HG03439 (cell line): ENCODE results near the gene KIR3DL1.
"Not testable (repeated sequence)": the region's sequence is repeated elsewhere in the genome, so short reads cannot be mapped to it uniquely, and the experiment has no call there.

Experiments used
- ATAC-seq: cut with Tn5 transposase; IDR thresholded peaks from one replicate; pipeline ENCODE4 v1.9.1; 2021; ENCODE audit warnings: mild to moderate bottlenecking, moderate library complexity; ENCODE audit not compliant: unreplicated experiment

The KIR3DL1 gene

GRCh38 chr19:54816251-54816650, at the start of gene KIR3DL1:
Gene KIR3DL1 (plus strand): TSS chr19:54816468.
- not testable (repeated sequence) for ATAC-seq

DNA sequence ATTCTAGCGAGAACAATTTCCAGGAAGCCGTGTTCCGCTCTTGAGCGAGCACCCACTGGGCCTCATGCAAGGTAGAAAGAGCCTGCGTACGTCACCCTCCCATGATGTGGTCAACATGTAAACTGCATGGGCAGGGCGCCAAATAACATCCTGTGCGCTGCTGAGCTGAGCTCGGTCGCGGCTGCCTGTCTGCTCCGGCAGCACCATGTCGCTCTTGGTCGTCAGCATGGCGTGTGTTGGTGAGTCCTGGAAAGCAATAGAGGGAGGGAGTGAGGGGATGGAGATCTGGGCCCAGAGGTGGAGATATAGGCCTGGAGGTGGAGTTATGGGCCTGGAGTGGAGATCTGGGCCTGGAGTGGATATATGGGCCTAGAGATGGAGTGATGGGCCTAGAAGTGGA, 46.6 kb upstream of the KIR3DL1 start, which contains the start of gene KIR2DL1:
Gene KIR2DL1 (plus strand): TSS at position 148 of the 400 bp plus-strand sequence. CDS start 58 bp downstream, at position 206.
- not testable (repeated sequence) for ATAC-seq

DNA sequence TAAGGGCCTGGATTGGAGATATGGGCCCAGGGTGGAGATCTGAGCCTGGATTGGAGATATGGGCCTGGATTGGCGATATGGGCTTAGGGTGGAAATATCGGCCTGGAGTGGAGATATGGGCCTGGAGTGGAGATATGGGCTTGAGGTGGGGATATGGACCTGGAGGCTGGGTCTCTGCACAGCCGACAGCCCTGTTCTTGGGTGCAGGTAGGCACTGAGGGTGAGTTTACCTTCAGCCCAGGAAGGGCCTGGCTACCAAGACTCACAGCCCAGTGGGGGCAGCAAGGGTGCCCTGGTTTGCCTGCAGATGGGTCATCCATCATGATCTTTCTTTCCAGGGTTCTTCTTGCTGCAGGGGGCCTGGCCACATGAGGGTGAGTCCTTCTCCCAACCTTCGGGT, 45.8 kb upstream of the KIR3DL1 start:
- not testable (repeated sequence) for ATAC-seq

DNA sequence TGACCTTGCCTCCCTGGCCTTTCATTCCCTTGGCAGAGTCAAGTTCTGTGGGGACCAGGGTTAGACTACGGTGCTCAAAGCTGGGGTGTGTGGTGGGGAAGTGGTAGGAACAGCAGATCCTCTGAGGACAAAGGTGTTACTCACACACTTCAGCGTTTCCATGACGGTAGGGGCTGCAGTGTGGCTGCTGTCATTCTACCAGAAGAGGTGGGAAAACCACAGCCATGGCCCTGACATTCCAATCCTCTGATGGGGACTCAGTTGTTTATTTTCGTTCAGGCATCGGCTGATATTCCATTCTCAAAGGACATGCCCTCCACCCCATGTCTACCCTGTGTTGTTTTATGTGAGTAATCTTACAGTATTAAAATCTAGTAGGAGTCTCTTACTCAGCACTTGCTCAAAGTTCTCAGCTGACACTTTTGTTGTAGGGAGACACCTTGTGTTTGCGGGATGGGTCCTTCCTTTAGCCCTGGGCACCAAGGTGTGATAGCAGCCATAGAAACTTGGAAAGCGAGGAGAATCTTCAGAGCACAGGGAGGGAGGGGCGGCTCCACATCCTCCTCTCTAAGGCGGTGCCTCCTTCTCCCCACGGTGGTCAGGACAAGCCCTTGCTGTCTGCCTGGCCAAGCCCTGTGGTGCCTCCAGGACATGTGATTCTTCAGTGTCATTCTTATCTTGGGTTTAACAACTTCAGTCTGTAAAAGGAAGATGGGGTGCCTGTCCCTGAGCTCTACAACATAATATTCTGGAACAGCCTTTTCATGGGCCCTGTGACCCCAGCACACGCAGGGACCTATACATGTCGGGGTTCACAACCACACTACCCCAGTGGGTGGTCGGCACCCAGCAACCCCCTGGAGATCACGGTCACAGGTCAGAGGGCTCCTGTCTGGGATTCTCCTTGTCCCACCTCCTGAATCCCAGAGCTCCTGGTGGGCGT, 45.0 kb upstream of the KIR3DL1 start:
- not testable (repeated sequence) for ATAC-seq

DNA sequence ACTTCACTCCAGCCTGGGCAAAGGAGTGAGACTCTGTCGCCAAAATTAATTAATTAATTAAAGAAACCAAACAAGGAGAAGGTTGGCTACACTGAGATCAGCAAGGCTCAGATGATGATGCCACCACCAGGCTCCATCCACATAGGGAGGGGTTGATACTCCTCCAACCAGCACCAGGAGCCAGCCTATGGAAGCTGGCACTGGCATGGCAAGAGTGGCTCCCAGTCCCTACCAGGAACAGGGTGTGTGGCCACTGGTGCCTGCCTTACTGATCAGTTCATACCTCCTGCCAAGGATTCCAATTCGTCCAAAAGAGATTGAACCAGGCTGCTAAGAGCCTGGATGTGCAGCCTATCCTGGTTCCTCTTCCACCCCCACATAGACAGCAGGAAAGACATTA, 43.6 kb upstream of the KIR3DL1 start:
- not testable (repeated sequence) for ATAC-seq

DNA sequence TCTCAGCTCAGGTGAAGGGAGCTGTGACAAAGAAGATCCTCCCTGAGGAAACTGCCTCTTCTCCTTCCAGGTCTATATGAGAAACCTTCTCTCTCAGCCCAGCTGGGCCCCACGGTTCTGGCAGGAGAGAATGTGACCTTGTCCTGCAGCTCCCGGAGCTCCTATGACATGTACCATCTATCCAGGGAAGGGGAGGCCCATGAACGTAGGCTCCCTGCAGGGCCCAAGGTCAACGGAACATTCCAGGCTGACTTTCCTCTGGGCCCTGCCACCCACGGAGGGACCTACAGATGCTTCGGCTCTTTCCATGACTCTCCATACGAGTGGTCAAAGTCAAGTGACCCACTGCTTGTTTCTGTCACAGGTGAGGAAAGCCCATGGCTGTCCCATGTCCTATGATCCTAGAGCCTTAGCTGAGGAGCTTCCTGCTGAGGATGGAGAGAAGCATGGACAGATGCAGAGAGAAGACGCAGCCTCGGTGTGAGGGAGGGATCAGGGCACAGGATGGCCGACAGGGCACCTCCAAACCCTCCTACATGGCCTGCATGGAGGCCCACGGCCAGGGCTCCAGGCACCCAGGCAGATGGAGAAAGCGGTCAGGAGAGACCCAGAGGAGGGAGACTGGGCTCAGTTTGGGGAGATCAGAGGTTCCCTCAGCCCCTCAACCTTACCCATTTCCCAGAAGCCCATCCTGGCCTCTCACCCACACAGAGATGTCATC, 41.0 kb upstream of the KIR3DL1 start:
- ATAC-seq: not testable (repeated sequence)

DNA sequence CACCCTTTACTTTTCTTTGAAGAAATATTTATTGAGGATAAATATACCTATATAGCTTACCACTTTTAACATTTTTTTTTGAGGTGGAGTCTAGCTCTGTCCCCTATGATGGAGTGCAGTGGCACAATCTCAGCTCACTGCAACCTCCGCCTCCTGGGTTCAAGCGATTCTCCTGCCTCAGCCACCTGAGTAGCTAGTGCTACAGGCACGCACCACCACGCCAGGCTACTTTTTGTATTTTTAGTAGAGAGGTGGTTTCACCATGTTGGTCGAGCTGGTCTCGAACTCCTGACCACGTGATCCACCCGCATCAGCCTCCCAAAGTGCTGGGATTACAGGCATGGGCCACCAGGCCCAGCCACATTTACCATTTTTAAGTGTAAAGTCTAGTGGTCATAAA, 40.4 kb upstream of the KIR3DL1 start:
- ATAC-seq: not testable (repeated sequence)

GRCh38 chr19:54777851-54778250, 38.4 kb upstream of the KIR3DL1 start:
- not testable (repeated sequence) for ATAC-seq

DNA sequence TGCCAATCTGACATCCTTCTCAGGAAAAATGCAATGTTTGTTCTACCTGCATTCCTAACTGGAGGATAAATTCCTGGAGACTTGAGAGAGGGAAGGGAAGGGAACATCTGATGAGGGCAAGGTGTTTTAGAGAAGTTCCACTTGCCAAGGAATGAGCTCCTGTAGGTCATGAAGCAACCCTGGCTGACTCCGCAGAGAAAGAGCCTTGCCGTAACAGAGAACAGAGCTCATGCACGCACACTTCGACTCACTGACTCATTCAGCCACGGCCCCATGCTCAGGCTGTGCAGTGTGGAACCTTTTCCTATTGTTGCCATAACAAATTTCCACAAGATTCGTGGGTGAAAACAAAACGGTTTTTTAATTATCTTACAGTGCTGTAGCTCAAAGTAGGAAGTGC, 37.4 kb upstream of the KIR3DL1 start:
- not testable (repeated sequence) for ATAC-seq

DNA sequence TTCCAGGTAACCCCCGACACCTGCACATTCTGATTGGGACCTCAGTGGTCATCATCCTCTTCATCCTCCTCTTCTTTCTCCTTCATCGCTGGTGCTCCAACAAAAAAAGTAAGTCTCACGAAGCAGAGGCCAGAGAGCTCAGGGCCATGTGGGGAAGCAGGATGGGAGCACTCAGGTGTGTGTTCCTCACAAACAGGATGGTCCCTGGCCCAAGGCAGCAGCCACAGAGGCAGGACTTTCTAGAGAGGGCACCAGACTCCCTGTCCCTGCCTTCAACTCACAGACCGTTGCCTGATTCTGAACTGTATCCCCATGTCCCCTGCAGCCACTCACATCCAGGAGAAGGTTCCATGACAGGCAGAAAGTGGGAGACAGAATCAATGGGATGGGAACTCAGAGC, 33.4 kb upstream of the KIR3DL1 start:
- not testable (repeated sequence) for ATAC-seq

DNA sequence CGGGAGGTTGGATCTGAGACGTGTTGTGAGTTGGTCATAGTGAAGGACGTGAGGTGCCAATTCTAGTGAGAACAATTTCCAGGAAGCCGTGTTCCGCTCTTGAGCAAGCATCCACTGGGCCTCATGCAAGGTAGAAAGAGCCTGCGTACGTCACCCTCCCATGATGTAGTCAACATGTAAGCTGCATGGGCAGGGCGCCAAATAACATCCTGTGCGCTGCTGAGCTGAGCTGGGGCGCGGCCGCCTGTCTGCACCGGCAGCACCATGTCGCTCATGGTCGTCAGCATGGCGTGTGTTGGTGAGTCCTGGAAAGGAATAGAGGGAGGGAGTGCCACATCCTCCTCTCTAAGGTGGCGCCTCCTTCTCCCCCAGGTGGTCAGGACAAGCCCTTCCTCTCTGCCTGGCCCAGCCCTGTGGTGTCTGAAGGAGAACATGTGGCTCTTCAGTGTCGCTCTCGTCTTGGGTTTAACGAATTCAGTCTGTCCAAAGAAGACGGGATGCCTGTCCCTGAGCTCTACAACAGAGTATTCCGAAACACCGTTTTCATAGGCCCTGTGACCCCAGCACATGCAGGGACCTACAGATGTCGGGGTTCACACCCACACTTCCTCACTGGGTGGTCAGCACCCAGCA, 30.1 kb upstream of the KIR3DL1 start:
- ATAC-seq: not testable (repeated sequence)

- not testable (repeated sequence) for ATAC-seq
Observed at GRCh38 chr19:54788154-54788553, 28.1 kb upstream of the KIR3DL1 start.

- no peak for ATAC-seq
Observed at GRCh38 chr19:54790711-54791110, 25.6 kb upstream of the KIR3DL1 start.

DNA sequence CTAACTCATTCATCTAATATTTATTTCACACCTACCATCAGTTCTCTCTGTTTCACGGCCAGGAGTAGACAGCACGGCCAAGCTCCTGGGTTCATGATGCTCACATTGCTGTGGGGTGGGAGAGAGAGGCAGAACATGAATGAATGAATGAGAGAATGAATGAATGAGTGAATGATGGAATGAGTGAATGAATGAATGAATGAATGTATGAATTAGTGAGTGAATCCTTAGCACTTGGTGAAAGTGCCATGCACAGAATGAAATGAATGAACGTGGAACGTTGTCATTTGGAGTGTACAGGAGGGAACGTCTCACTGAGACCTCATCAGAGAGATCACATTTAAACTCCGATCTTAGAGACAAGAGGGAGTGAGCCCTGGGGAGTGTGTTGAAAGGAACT, 24.8 kb upstream of the KIR3DL1 start:
- no peak for ATAC-seq

DNA sequence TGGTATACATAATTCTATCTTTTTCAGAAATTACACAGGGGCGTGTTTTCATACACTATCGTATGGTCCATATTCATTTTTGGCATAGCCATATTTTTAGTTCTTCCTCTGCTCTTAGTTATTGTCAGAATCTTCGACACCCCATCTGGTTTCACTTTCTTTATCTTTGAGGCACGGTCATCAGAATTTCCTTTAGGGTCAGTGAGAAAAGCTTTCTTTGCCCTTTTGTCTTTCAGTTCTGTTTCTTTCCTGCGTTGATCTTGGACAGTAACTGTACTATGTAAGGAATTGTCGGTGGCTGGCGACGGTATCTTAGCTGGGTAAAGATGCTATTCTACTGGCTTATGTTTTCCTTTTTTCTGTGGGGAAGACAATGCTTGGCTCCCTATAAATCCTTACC, 23.5 kb upstream of the KIR3DL1 start:
- no peak for ATAC-seq

DNA sequence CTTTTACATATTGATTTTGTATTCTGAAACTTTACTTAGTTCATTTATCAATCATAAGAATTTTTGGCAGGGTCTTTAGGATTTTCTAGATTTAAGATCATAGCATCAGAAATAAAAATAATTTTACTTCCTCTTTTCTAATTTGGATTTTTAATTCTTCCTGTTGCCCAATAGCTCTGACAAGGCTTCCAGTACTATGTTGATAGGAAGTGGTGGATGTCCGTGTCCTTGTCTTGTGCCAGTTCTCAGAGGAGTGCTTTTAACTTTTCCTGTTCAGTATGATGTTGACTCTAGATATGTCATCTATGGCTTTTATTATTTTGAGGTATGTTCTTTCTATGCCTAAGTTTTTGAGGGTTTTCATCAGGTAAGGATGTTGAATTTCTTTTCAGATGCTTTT, 20.5 kb upstream of the KIR3DL1 start:
- ATAC-seq: no peak

DNA sequence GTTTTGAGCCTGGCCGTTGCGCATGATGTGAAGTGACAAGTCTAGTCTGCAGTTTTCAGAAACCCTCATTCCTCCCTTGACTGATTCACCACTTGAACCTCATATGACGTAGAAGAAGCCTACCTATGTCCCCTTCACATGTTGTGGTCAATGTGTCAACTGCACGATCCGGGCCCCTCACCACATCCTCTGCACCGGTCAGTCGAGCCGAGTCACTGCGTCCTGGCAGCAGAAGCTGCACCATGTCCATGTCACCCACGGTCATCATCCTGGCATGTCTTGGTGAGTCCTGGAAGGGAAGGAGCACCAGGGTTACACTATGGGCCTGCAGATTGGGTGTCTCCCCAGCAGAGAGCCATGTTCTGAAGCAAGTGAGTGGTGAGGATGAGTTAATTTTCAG, 12.9 kb upstream of the KIR3DL1 start, which contains the start of gene KIR2DL4:
Gene KIR2DL4 (plus strand): TSS at position 201 of the 400 bp plus-strand sequence. CDS start 42 bp downstream, at position 243.
- ATAC-seq: no peak

- no peak for ATAC-seq
Observed at GRCh38 chr19:54804101-54804500, 12.2 kb upstream of the KIR3DL1 start.

GRCh38 chr19:54804571-54804970, 11.7 kb upstream of the KIR3DL1 start:
- no peak for ATAC-seq

DNA sequence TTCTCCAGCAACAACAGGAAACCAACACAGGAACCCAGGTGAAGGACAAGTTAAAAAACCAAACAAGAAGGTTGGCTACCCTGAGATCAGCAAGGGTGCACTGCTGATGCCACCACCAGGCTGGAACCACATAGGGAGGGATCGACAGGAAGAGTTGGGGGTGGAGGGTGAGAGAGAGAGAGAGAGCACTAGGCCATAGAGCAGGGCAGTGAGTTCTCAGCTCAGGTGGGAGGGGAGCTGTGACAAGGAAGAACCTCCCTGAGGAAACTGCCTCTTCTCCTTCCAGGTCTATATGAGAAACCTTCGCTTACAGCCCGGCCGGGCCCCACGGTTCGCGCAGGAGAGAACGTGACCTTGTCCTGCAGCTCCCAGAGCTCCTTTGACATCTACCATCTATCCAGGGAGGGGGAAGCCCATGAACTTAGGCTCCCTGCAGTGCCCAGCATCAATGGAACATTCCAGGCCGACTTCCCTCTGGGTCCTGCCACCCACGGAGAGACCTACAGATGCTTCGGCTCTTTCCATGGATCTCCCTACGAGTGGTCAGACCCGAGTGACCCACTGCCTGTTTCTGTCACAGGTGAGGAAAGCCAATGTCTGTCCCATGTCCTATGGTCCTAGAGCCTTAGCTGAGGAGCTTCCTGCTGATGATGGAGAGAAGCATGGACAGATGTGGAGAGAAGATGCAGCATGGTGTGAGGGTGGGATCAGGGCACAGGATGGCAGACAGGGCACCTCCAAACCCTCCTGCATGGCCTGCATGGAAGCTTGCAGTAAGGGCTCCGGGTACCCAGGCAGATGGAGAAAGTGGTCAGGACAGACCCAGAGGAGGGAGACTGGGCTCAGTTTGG, 10.4 kb upstream of the KIR3DL1 start:
- no peak for ATAC-seq
